Cardiac muscle cell (in vitro differentiated cells and primary cell): ENCODE results near the gene MSMB. TPM values are rescaled to one million over a fixed set of nuclear protein-coding genes. Genes with fewer than 3 reads are reported as not detected.
"Not testable (repeated sequence)": the region's sequence is repeated elsewhere in the genome, so short reads cannot be mapped to it uniquely, and the experiment has no call there.

ENCODE experiments used
- DNase-seq, 2 donors: peaks; one replicate each; pipeline versions ENCODE4 v3.0.0 to v3.0.0-alpha.2; 2010 to 2017; ENCODE audit warnings: low read depth in 1 of 2, low spot score in 1 of 2
- H3K27ac ChIP-seq: fragments of 200-600 bp; sonication (generic); 2 replicates; pipeline ENCODE4 v1.5.1; 2016
- H3K27me3 ChIP-seq: fragments of 200-600 bp; sonication (generic); 2 replicates; pipeline ENCODE4 v1.6.0; 2016; ENCODE audit warnings: control low read depth
- H3K36me3 ChIP-seq: fragments of 200-600 bp; sonication (generic); 2 replicates; pipeline ENCODE4 v1.5.1; 2016; ENCODE audit warnings: control low read depth
- H3K4me1 ChIP-seq: fragments of 200-600 bp; sonication (generic); 2 replicates; pipeline ENCODE4 v1.8.1; 2017; ENCODE audit warnings: low read depth, mild to moderate bottlenecking, mixed run types
- H3K4me3 ChIP-seq: fragments of 200-600 bp; sonication (generic); 2 replicates; pipeline ENCODE4 v1.5.1; 2016; ENCODE audit warnings: mild to moderate bottlenecking
- H3K9me3 ChIP-seq: fragments of 200-600 bp; sonication (generic); 2 replicates; pipeline ENCODE4 v1.5.1; 2017; ENCODE audit warnings: low read depth, mild to moderate bottlenecking, control low read depth
- CTCF ChIP-seq: IDR thresholded peaks from 2 replicates; pipeline ENCODE4 v1.5.1; 2012; ENCODE audit warnings: low read depth, mild to moderate bottlenecking, low read length
- polyA plus RNA-seq: library from polyadenylated mRNA; unstranded; fragments of >200 nt; fragmentation: Nextera tagmentation; extraction: Ambion mirVana; gene quantifications from 2 replicates; pipeline ENCODE4 v1.2.1, GENCODE V29; 2016
- total RNA-seq: library from RNA; depleted of rRNA; stranded (reverse); fragments of >200 nt; gene quantifications from 2 replicates; pipeline ENCODE4 v1.2.3, GENCODE V29; 2016

The MSMB gene
- total and polyA plus RNA-seq, 2 experiments from 2014 or later, result not detected

GRCh38 chr10:46055771-46056170 is 9.7 kb upstream of the MSMB start:
- Histone ChIP-seq H3K27me3 (no peaks in the 10 kb centered on the region), H3K4me1 (no peaks in the 10 kb centered on the region), H3K36me3 (no peaks in the 10 kb centered on the region), H3K9me3 (no peaks in the 10 kb centered on the region), H3K4me3 (no peak overlapping the region), H3K27ac (no peak overlapping the region)
- DNase-seq, result no peak
- no peak for TF ChIP-seq CTCF

- no peak for DNase-seq
- no peaks in the 10 kb centered on the region for H3K9me3 ChIP-seq
- TF ChIP-seq CTCF, result no peak
These were observed 7.7 kb upstream of the MSMB start for GRCh38 chr10:46053534-46054434.

GRCh38 chr10:46052791-46053375 is 6.8 kb upstream of the MSMB start:
- no peak for TF ChIP-seq CTCF
- H3K9me3 ChIP-seq, result no peaks in the 10 kb centered on the region
- H3K4me1 ChIP-seq, result no peaks in the 10 kb centered on the region
- no peak overlapping the region for H3K4me3 ChIP-seq
- no peak for DNase-seq
- no peaks in the 10 kb centered on the region for H3K27me3 ChIP-seq
- no peaks in the 10 kb centered on the region for H3K36me3 ChIP-seq
- no peak overlapping the region for H3K27ac ChIP-seq

More at GRCh38 chr10:46053534-46054434, 7.7 kb upstream of the MSMB start:
- H3K4me3 ChIP-seq, result no peak overlapping the region
- no peak overlapping the region for H3K27ac ChIP-seq
- no peaks in the 10 kb centered on the region for H3K27me3 ChIP-seq
- no peaks in the 10 kb centered on the region for H3K36me3 ChIP-seq
- no peaks in the 10 kb centered on the region for H3K4me1 ChIP-seq

GRCh38 chr10:46052057-46052790 is 6.2 kb upstream of the MSMB start:
- Histone ChIP-seq H3K9me3 (no peaks in the 10 kb centered on the region), H3K27me3 (no peaks in the 10 kb centered on the region), H3K4me1 (no peaks in the 10 kb centered on the region), H3K36me3 (no peaks in the 10 kb centered on the region), H3K27ac (no peak overlapping the region), H3K4me3 (no peak overlapping the region)
- no peak for TF ChIP-seq CTCF
- DNase-seq, result peak in 1 of 2 donors; percentile 15

GRCh38 chr10:46050941-46051623 is 5.0 kb upstream of the MSMB start:
- H3K4me1 ChIP-seq, result no peaks in the 10 kb centered on the region
- H3K4me3 ChIP-seq, result no peak overlapping the region
- no peaks in the 10 kb centered on the region for H3K9me3 ChIP-seq
- no peak for TF ChIP-seq CTCF
- peak in 1 of 2 donors; percentile 27 for DNase-seq
- no peaks in the 10 kb centered on the region for H3K27me3 ChIP-seq
- no peaks in the 10 kb centered on the region for H3K36me3 ChIP-seq
- H3K27ac ChIP-seq, result no peak overlapping the region

GRCh38 chr10:46049497-46049831 is 3.4 kb upstream of the MSMB start:
- H3K4me3 ChIP-seq, H3K9me3 ChIP-seq, DNase-seq, H3K36me3 ChIP-seq, H3K4me1 ChIP-seq, H3K27me3 ChIP-seq, H3K27ac ChIP-seq: not testable (repeated sequence)
